Thyroid gland (tissue), 4 donors: Measurements from ENCODE around the gene TTLL7. TPM values are rescaled to one million over a fixed set of nuclear protein-coding genes. Genes with fewer than 3 reads are reported as not detected.

Experiments
- DNase-seq, 2 donors: peaks; one replicate each; pipeline ENCODE4 v3.0.0-alpha.2; 2019
- H3K27ac ChIP-seq, 3 donors: fragments of 200-600 bp; sonication (generic); 1 replicate in 2 of 3; 2 replicates in 1 of 3; pipeline ENCODE4 v1.5.1; 2016 to 2019; ENCODE audit warnings: mild to moderate bottlenecking in 1 of 3, moderate library complexity in 1 of 3
- H3K27me3 ChIP-seq: fragments of 200-600 bp; sonication (generic); one replicate; pipeline ENCODE4 v1.5.1; 2019
- H3K36me3 ChIP-seq, 2 donors: fragments of 200-600 bp; sonication (generic); one replicate each; pipeline ENCODE4 v1.5.1; 2016 to 2019
- H3K4me1 ChIP-seq, 2 donors: fragments of 200-600 bp; sonication (generic); one replicate each; pipeline ENCODE4 v1.5.1; 2017 to 2019
- H3K4me3 ChIP-seq, 3 donors: fragments of 200-600 bp; sonication (generic); replicated peaks in 1 of 3; 1 replicate in 2 of 3; 2 replicates in 1 of 3; pipeline ENCODE4 v1.5.1; 2016; ENCODE audit warnings: mild to moderate bottlenecking in 1 of 3
- H3K9me3 ChIP-seq: fragments of 200-600 bp; sonication (generic); one replicate; pipeline ENCODE4 v1.5.1; 2017
- POLR2A ChIP-seq, 2 donors: fragments of 450-650 bp; IDR thresholded peaks; one replicate each; pipeline ENCODE4 v1.6.1; 2017; ENCODE audit warnings: antibody characterized with exemption in 2 of 2, mild to moderate bottlenecking in 2 of 2, moderate library complexity in 1 of 2
- WGBS, 2 donors: methylation state at CpG; one replicate each; pipeline ENCODE4 v1.1.5; 2017; 5-methylcytosine and 5-hydroxymethylcytosine counted together
- intact Hi-C: fragments of 100-400 bp; cut with DNase I; formaldehyde crosslinking; loops from one replicate; pipeline ENCODE4 v1.15.1; 2023
- total RNA-seq, 4 donors: library from RNA; depleted of rRNA; stranded (reverse); fragments of >200 nt; gene quantifications; one replicate each; pipeline ENCODE4 v1.2.3, GENCODE V29; 2016
- TF ChIP-seq, protein P1 (sequence below), 6 experiments: fragments of 200-600 bp in 3 of 6; fragments of 450-650 bp in 3 of 6; sonication (generic) in 3 of 6; IDR thresholded peaks; one replicate each; pipeline ENCODE4 v1.5.1; 2016 to 2019; ENCODE audit warnings: antibody characterized with exemption in 6 of 6, mild to moderate bottlenecking in 2 of 6, inconsistent platforms in 1 of 6, moderate library complexity in 1 of 6

Gene TTLL7
- total RNA-seq, 4 donors from 2014 or later = 7.8 to 22.7 (median 12.8) TPM

GRCh38 chr1:83997631-83998030 lies 1.3 kb downstream of the TTLL7 start:
- no peak for TF ChIP-seq POLR2A (IDR thresholded peaks at IDR 0.05)
- TF ChIP-seq, protein P1, sequence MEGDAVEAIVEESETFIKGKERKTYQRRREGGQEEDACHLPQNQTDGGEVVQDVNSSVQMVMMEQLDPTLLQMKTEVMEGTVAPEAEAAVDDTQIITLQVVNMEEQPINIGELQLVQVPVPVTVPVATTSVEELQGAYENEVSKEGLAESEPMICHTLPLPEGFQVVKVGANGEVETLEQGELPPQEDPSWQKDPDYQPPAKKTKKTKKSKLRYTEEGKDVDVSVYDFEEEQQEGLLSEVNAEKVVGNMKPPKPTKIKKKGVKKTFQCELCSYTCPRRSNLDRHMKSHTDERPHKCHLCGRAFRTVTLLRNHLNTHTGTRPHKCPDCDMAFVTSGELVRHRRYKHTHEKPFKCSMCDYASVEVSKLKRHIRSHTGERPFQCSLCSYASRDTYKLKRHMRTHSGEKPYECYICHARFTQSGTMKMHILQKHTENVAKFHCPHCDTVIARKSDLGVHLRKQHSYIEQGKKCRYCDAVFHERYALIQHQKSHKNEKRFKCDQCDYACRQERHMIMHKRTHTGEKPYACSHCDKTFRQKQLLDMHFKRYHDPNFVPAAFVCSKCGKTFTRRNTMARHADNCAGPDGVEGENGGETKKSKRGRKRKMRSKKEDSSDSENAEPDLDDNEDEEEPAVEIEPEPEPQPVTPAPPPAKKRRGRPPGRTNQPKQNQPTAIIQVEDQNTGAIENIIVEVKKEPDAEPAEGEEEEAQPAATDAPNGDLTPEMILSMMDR (IDR thresholded peaks at IDR 0.05) = no peak
- DNase-seq = no peak
- H3K9me3 ChIP-seq = no peaks in the 10 kb centered on the region
- no peak overlapping the region for H3K4me3 ChIP-seq
- WGBS, 2 donors = 83 to 87% methylated on average over 3 of the region's 3 CpGs
- H3K27ac ChIP-seq = no peak overlapping the region
- H3K4me1 ChIP-seq = peaks cover 0 to 6% of the 10 kb centered on the region in 2 donors
- no peaks in the 10 kb centered on the region for H3K27me3 ChIP-seq
- intact Hi-C loops = no loop called here
- no peaks in the 10 kb centered on the region for H3K36me3 ChIP-seq

- H3K4me1 ChIP-seq = peaks cover 0 to 6% of the 10 kb centered on the region in 2 donors
- H3K4me3 ChIP-seq = no peak overlapping the region
- no peaks in the 10 kb centered on the region for H3K36me3 ChIP-seq
- WGBS, 2 donors = 30 to 53% methylated on average over 1 of the region's 1 CpG
- no peak for TF ChIP-seq POLR2A (IDR thresholded peaks at IDR 0.05)
- TF ChIP-seq, protein P1 (IDR thresholded peaks at IDR 0.05) = no peak
- no peak for DNase-seq
- H3K9me3 ChIP-seq = no peaks in the 10 kb centered on the region
- H3K27ac ChIP-seq = no peak overlapping the region
- intact Hi-C loops = no loop called here
- H3K27me3 ChIP-seq = no peaks in the 10 kb centered on the region
Observed at GRCh38 chr1:83996621-83997020, 2.3 kb downstream of the TTLL7 start.

DNA sequence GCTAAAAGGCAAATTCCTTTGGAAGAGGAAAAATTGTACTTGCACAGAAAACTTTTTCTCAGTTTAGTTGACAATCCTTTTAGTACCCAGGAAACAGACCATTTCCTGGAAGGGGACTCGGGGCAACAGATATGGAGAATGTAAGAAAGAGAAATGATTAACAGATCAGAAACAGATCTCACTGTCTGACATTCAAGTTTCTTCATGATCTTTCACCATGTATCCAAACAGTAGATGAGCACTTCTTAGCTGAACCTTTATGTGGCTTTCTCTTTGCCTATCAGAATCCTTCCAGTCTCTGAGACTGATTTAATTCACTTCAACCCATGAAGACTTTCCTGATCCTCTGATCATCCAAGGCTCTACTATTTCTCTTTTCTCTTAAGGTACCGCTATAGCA lies 2.7 kb downstream of the TTLL7 start:
- Histone ChIP-seq H3K4me3 (no peak overlapping the region), H3K9me3 (no peaks in the 10 kb centered on the region), H3K4me1 (peaks cover 0 to 6% of the 10 kb centered on the region in 2 donors), H3K27ac (no peak overlapping the region), H3K36me3 (no peaks in the 10 kb centered on the region), H3K27me3 (no peaks in the 10 kb centered on the region)
- 80 to 82% methylated on average over 2 of the region's 2 CpGs for WGBS, 2 donors
- TF ChIP-seq, protein P1 (IDR thresholded peaks at IDR 0.05) = no peak
- TF ChIP-seq POLR2A (IDR thresholded peaks at IDR 0.05) = no peak
- DNase-seq = no peak
- intact Hi-C loops = no loop called here

GRCh38 chr1:83995649-83996048 lies 3.3 kb downstream of the TTLL7 start:
- Histone ChIP-seq H3K27ac (no peak overlapping the region), H3K4me3 (no peak overlapping the region), H3K27me3 (no peaks in the 10 kb centered on the region), H3K36me3 (no peaks in the 10 kb centered on the region), H3K9me3 (no peaks in the 10 kb centered on the region), H3K4me1 (peaks cover 0 to 6% of the 10 kb centered on the region in 2 donors)
- WGBS, 2 donors = 93 to 95% methylated on average over 1 of the region's 1 CpG
- DNase-seq = no peak
- intact Hi-C loops = no loop called here
- TF ChIP-seq, protein P1 (IDR thresholded peaks at IDR 0.05) = no peak
- TF ChIP-seq POLR2A (IDR thresholded peaks at IDR 0.05) = no peak

GRCh38 chr1:83994111-83994510 lies 4.8 kb downstream of the TTLL7 start:
- no peaks in the 10 kb centered on the region for H3K27me3 ChIP-seq
- intact Hi-C loops = no loop called here
- H3K9me3 ChIP-seq = no peaks in the 10 kb centered on the region
- no peak overlapping the region for H3K27ac ChIP-seq
- no peak for DNase-seq
- 90 to 100% methylated on average over 1 of the region's 1 CpG for WGBS, 2 donors
- no peaks in the 10 kb centered on the region for H3K36me3 ChIP-seq
- TF ChIP-seq, protein P1 (IDR thresholded peaks at IDR 0.05) = no peak
- no peak for TF ChIP-seq POLR2A (IDR thresholded peaks at IDR 0.05)
- H3K4me3 ChIP-seq = no peak overlapping the region
- no peaks in the 10 kb centered on the region for H3K4me1 ChIP-seq
